Measurements from ENCODE around the gene FIG4.
"Not testable (repeated sequence)": the region's sequence is repeated elsewhere in the genome, so short reads cannot be mapped to it uniquely, and the experiment has no call there.

The FIG4 gene

GRCh38 chr6:109722564-109723254 is 31.6 kb downstream of the FIG4 start:
- H3K9me2 ChIP-seq (replicated peaks; ENCODE audit: insufficient read depth, low read length) = no peaks in the 10 kb centered on the region
- H2AFZ ChIP-seq (ENCODE audit: low read depth, low read length, severe bottlenecking) = no peak overlapping the region
- H3K36me3 ChIP-seq (ENCODE audit: low read length) = no peaks in the 10 kb centered on the region
- TF ChIP-seq CTCF (IDR thresholded peaks at IDR 0.05; ENCODE audit: insufficient read depth, low read length, poor library complexity, severe bottlenecking) = no peak
- TF ChIP-seq EZH2phosphoT487 (conservative IDR thresholded peaks at IDR 0.05; ENCODE audit: low read length) = no peak
- H3K27me3 ChIP-seq (ENCODE audit: low read length) = no peaks in the 10 kb centered on the region
- H3F3A ChIP-seq (ENCODE audit: insufficient read depth) = no peaks in the 10 kb centered on the region
- H3K4me3 ChIP-seq (ENCODE audit: insufficient read depth, low read length, poor library complexity, severe bottlenecking) = no peak overlapping the region
- no peak overlapping the region for H3K27ac ChIP-seq (ENCODE audit: low read depth, low read length)
- H3K9ac ChIP-seq (ENCODE audit: low read length) = no peak overlapping the region
- no peak overlapping the region for H3K4me2 ChIP-seq (ENCODE audit: low read depth, low read length, poor library complexity, severe bottlenecking)
- H3K79me2 ChIP-seq (ENCODE audit: insufficient read depth, low read length) = no peaks in the 10 kb centered on the region
- H4K20me1 ChIP-seq (ENCODE audit: low read depth, low read length) = no peaks in the 10 kb centered on the region
- H3K9me3 ChIP-seq (ENCODE audit: insufficient read depth, low read length) = no peaks in the 10 kb centered on the region

GRCh38 chr6:109725250-109725649 is 34.2 kb downstream of the FIG4 start:
- not testable (repeated sequence) for H3K9me2 ChIP-seq (replicated peaks; ENCODE audit: insufficient read depth, low read length)

GRCh38 chr6:109736273-109737025 is 45.4 kb downstream of the FIG4 start:
- no peaks in the 10 kb centered on the region for H3F3A ChIP-seq (ENCODE audit: insufficient read depth)
- H3K79me2 ChIP-seq (ENCODE audit: insufficient read depth, low read length) = no peaks in the 10 kb centered on the region
- no peak for TF ChIP-seq EZH2phosphoT487 (conservative IDR thresholded peaks at IDR 0.05; ENCODE audit: low read length)
- TF ChIP-seq CTCF (IDR thresholded peaks at IDR 0.05; ENCODE audit: insufficient read depth, low read length, poor library complexity, severe bottlenecking) = no peak
- H4K20me1 ChIP-seq (ENCODE audit: low read depth, low read length) = no peaks in the 10 kb centered on the region
- H3K27me3 ChIP-seq (ENCODE audit: low read length) = no peaks in the 10 kb centered on the region
- H2AFZ ChIP-seq (ENCODE audit: low read depth, low read length, severe bottlenecking) = no peak overlapping the region
- no peak overlapping the region for H3K9ac ChIP-seq (ENCODE audit: low read length)
- no peak overlapping the region for H3K27ac ChIP-seq (ENCODE audit: low read depth, low read length)
- no peaks in the 10 kb centered on the region for H3K9me3 ChIP-seq (ENCODE audit: insufficient read depth, low read length)
- no peaks in the 10 kb centered on the region for H3K9me2 ChIP-seq (replicated peaks; ENCODE audit: insufficient read depth, low read length)
- H3K4me3 ChIP-seq (ENCODE audit: insufficient read depth, low read length, poor library complexity, severe bottlenecking) = no peak overlapping the region
- no peak overlapping the region for H3K4me2 ChIP-seq (ENCODE audit: low read depth, low read length, poor library complexity, severe bottlenecking)
- no peaks in the 10 kb centered on the region for H3K36me3 ChIP-seq (ENCODE audit: low read length)

More at GRCh38 chr6:109725250-109725649, 34.2 kb downstream of the FIG4 start:
- H3K27ac ChIP-seq (ENCODE audit: low read depth, low read length); H3K9ac ChIP-seq (ENCODE audit: low read length); H3K4me2 ChIP-seq (ENCODE audit: low read depth, low read length, poor library complexity, severe bottlenecking); H3F3A ChIP-seq (ENCODE audit: insufficient read depth); H3K27me3 ChIP-seq (ENCODE audit: low read length); H3K4me3 ChIP-seq (ENCODE audit: insufficient read depth, low read length, poor library complexity, severe bottlenecking); H3K36me3 ChIP-seq (ENCODE audit: low read length); H2AFZ ChIP-seq (ENCODE audit: low read depth, low read length, severe bottlenecking); H3K79me2 ChIP-seq (ENCODE audit: insufficient read depth, low read length); H3K9me3 ChIP-seq (ENCODE audit: insufficient read depth, low read length); H4K20me1 ChIP-seq (ENCODE audit: low read depth, low read length): not testable (repeated sequence)

- Histone ChIP-seq H3K27ac (ENCODE audit: low read depth, low read length) (no peak overlapping the region), H3K9ac (ENCODE audit: low read length) (no peak overlapping the region), H3K79me2 (ENCODE audit: insufficient read depth, low read length) (no peaks in the 10 kb centered on the region), H3K9me2 (replicated peaks; ENCODE audit: insufficient read depth, low read length) (no peaks in the 10 kb centered on the region), H4K20me1 (ENCODE audit: low read depth, low read length) (no peaks in the 10 kb centered on the region), H3K36me3 (ENCODE audit: low read length) (no peaks in the 10 kb centered on the region), H3K4me2 (ENCODE audit: low read depth, low read length, poor library complexity, severe bottlenecking) (no peak overlapping the region), H2AFZ (ENCODE audit: low read depth, low read length, severe bottlenecking) (no peak overlapping the region), H3K9me3 (ENCODE audit: insufficient read depth, low read length) (no peaks in the 10 kb centered on the region), H3F3A (ENCODE audit: insufficient read depth) (0 out of 2 replicates have a peak, but pooled peaks cover 4% of the 10 kb centered on the region), H3K27me3 (ENCODE audit: low read length) (no peaks in the 10 kb centered on the region), H3K4me3 (ENCODE audit: insufficient read depth, low read length, poor library complexity, severe bottlenecking) (no peak overlapping the region)
- TF ChIP-seq EZH2phosphoT487 (conservative IDR thresholded peaks at IDR 0.05; ENCODE audit: low read length) (no peak), CTCF (IDR thresholded peaks at IDR 0.05; ENCODE audit: insufficient read depth, low read length, poor library complexity, severe bottlenecking) (no peak)
Observed at GRCh38 chr6:109738255-109738654, 47.2 kb downstream of the FIG4 start.

Measured in SU-DHL-6 (cell line).